Heart right ventricle (tissue), 16 donors: ENCODE results near the gene FAR1. TPM values are rescaled to one million over a fixed set of nuclear protein-coding genes. Genes with fewer than 3 reads are reported as not detected.

Experiments used
- ATAC-seq, 8 donors: fragments of 200-7000 bp; cut with Tn5 transposase; one replicate each; pipeline ENCODE4 v1.9.1; 2020; ENCODE audit warnings: mild to moderate bottlenecking in 8 of 8, moderate library complexity in 8 of 8, moderate number of reproducible peaks in 1 of 8
- DNase-seq, 2 donors: peaks; one replicate each; pipeline ENCODE4 v3.0.0-alpha.2; 2020
- H3K27ac ChIP-seq, 10 donors: fragments of 200-600 bp; sonication (generic) in 2 of 10; one replicate each; pipeline versions ENCODE4 v1.5.0 to v1.8.0; 2020 to 2022; ENCODE audit warnings: mild to moderate bottlenecking in 3 of 10
- H3K27me3 ChIP-seq, 7 donors: fragments of 200-600 bp; one replicate each; pipeline ENCODE4 v1.8.0; 2021 to 2022; ENCODE audit warnings: mild to moderate bottlenecking in 2 of 7
- H3K36me3 ChIP-seq, 9 donors: fragments of 200-600 bp; sonication (generic) in 1 of 9; one replicate each; pipeline versions ENCODE4 v1.5.0 to v1.8.0; 2020 to 2022; ENCODE audit warnings: mild to moderate bottlenecking in 2 of 9
- H3K4me1 ChIP-seq, 9 donors: fragments of 200-600 bp; sonication (generic) in 1 of 9; one replicate each; pipeline versions ENCODE4 v1.5.0 to v1.8.0; 2020 to 2022; ENCODE audit warnings: mild to moderate bottlenecking in 4 of 9
- H3K4me3 ChIP-seq, 10 donors: fragments of 200-600 bp; sonication (generic) in 2 of 10; one replicate each; pipeline versions ENCODE4 v1.5.0 to v1.8.0; 2020 to 2022; ENCODE audit warnings: mild to moderate bottlenecking in 7 of 10, moderate library complexity in 2 of 10
- H3K9me3 ChIP-seq, 11 donors: fragments of 200-600 bp in 10 of 11; sonication (generic) in 2 of 11; one replicate each; pipeline versions ENCODE4 v1.5.0 to v1.8.0; 2013 to 2022; ENCODE audit warnings: mild to moderate bottlenecking in 2 of 11, control low read depth in 1 of 11, moderate library complexity in 1 of 11
- WGBS, 2 donors: extraction: QIAGEN DNeasy Blood & Tissue Kit; methylation state at CpG; one replicate each; pipeline ENCODE4 v1.1.7; 2013; ENCODE audit warnings: inconsistent platforms in 1 of 2; 5-methylcytosine and 5-hydroxymethylcytosine counted together
- intact Hi-C, 10 donors: fragments of 100-400 bp; cut with DNase I; formaldehyde crosslinking; loops; one replicate each; pipeline versions ENCODE4 v1.11.1 to v1.14.2; 2022
- polyA plus RNA-seq, 2 donors: library from polyadenylated mRNA; stranded (reverse); fragments of 200-250 nt; gene quantifications; one replicate each; pipeline ENCODE4 v1.2.3, GENCODE V29; 2013
- total RNA-seq, 10 donors: library from RNA; stranded (reverse); fragmentation: NEBNext Ultra II Directional in 3 of 10; extraction: Animal tissue kit (Norgen Biotek cat#: 25700) in 3 of 10; gene quantifications; one replicate each; pipeline versions ENCODE4 v1.2.1 to v1.2.4, GENCODE V29; 2021 to 2023
- TF ChIP-seq, protein P1 (sequence below), 9 donors: fragments of 200-600 bp; sonication (generic) in 2 of 9; IDR thresholded peaks; one replicate each; pipeline versions ENCODE4 v1.5.0 to v1.8.0; 2021 to 2022; ENCODE audit warnings: antibody characterized with exemption in 9 of 9, mild to moderate bottlenecking in 5 of 9, moderate library complexity in 1 of 9
- donor health status: Arrhythmogenic right ventricular cardiomyopathy.
- donor health status: ischemic (EF 13 %, LVEDD 7.1; RV severe dilation, severe dysfunction).
- donor health status: healthy with polysubstance abuse.
- donor health status: DM: no; HTN: yes; CAD: no.
- donor health status: DM: no; HTN: no; CAD: no.
- donor health status: ischemic (EF 25% LVEDD 6.9; RV normal size, moderate dysfunction).
- donor health status: ischemic (EF 25% LVEDD 5.7; RV mildly dilated, moderate dysfunction).
- donor health status: healthy.
- donor health status: DM: yes; HTN: yes; CAD: no.
- donor health status: Ischemic cardiomyopathy.
- donor health status: ischemic (EF 35%, LVEDD 5.7; RV mildly dilated, moderate dysfunction).
- donor health status: nonischemic (EF 11% LVEDD 7.7; RV severe dilation, severe dysfunction).
- donor health status: DM: yes; HTN: yes; CAD: no.
- donor health status: PGD.
- donor health status: ischemic (EF 29% LVEDD 5.4; RV normal size, mild dysfunction).
- donor health status: nonischemic (EF 23%, LVEDD 6.1; RV moderate dilation, normal function).

The FAR1 gene
- total and polyA plus RNA-seq, 12 donors: 13.3 to 45.9 (median 36.1) TPM

DNA sequence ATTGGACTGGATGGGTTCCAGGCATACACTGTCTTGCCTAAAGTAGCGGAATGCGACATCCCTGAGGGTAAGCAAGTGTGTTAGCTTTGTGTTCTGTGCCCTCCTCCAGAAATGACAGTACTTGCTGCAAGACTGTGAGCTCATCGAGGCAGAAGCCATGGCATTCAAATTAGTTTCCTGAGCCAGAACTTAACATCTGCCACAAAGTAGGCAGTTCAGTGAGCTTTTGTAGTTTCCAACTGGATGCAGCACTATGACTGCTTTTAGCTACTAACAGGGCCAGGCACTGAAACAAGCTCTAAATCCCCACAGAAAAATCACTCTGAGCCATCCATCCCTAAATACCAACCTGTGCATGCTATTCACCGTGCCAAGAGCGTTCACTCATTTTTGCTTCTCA lies 1.2 kb upstream of the FAR1 start:
- ATAC-seq (no peak), DNase-seq (no peak)
- WGBS, 2 donors: 56 to 66% methylated on average over 5 of the region's 5 CpGs
- Histone ChIP-seq H3K4me3 (peak overlapping the region in 8 of 10 donors; percentile 54 to 98 (median 83)), H3K27ac (peak overlapping the region in 4 of 10 donors; percentile 81 to 95 (median 88)), H3K4me1 (peaks cover 0 to 38% (median 26%) of the 10 kb centered on the region in 9 donors), H3K9me3 (no peaks in the 10 kb centered on the region), H3K27me3 (no peaks in the 10 kb centered on the region), H3K36me3 (no peaks in the 10 kb centered on the region)
- intact Hi-C loops: no loop called here
- TF ChIP-seq, protein P1, sequence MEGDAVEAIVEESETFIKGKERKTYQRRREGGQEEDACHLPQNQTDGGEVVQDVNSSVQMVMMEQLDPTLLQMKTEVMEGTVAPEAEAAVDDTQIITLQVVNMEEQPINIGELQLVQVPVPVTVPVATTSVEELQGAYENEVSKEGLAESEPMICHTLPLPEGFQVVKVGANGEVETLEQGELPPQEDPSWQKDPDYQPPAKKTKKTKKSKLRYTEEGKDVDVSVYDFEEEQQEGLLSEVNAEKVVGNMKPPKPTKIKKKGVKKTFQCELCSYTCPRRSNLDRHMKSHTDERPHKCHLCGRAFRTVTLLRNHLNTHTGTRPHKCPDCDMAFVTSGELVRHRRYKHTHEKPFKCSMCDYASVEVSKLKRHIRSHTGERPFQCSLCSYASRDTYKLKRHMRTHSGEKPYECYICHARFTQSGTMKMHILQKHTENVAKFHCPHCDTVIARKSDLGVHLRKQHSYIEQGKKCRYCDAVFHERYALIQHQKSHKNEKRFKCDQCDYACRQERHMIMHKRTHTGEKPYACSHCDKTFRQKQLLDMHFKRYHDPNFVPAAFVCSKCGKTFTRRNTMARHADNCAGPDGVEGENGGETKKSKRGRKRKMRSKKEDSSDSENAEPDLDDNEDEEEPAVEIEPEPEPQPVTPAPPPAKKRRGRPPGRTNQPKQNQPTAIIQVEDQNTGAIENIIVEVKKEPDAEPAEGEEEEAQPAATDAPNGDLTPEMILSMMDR (IDR thresholded peaks at IDR 0.05): no peak

GRCh38 chr11:13667795-13668101 lies 720 bp upstream of the FAR1 start:
- TF ChIP-seq, protein P1 (IDR thresholded peaks at IDR 0.05): no peak
- ATAC-seq (no peak), DNase-seq (no peak)
- Histone ChIP-seq H3K4me3 (peak overlapping the region; percentile 38 to 98 (median 82)), H3K27ac (peak overlapping the region; percentile 36 to 96 (median 86)), H3K4me1 (peaks cover 0 to 43% (median 26%) of the 10 kb centered on the region in 9 donors), H3K9me3 (no peaks in the 10 kb centered on the region), H3K27me3 (no peaks in the 10 kb centered on the region), H3K36me3 (no peaks in the 10 kb centered on the region)
- intact Hi-C loops: no loop called here
- WGBS, 2 donors: 1 to 4% methylated on average over 15 of the region's 15 CpGs

GRCh38 chr11:13668957-13669521 lies 571 bp downstream of the FAR1 start:
- 1% methylated on average over 33 of the region's 33 CpGs for WGBS, 2 donors
- intact Hi-C loops: no loop called here
- Histone ChIP-seq H3K4me1 (peaks cover 0 to 56% (median 26%) of the 10 kb centered on the region in 9 donors), H3K36me3 (no peaks in the 10 kb centered on the region), H3K27ac (peak overlapping the region; percentile 49 to 96 (median 88)), H3K4me3 (peak overlapping the region; percentile 70 to 98 (median 87)), H3K9me3 (no peaks in the 10 kb centered on the region), H3K27me3 (no peaks in the 10 kb centered on the region)
- TF ChIP-seq, protein P1 (IDR thresholded peaks at IDR 0.05): no peak
- DNase-seq: peak; percentile 16 to 49
- ATAC-seq: peak in 6 of 8 donors; percentile 13 to 47 (median 20)

- no peaks in the 10 kb centered on the region for H3K27me3 ChIP-seq
- no peaks in the 10 kb centered on the region for H3K36me3 ChIP-seq
- TF ChIP-seq, protein P1 (IDR thresholded peaks at IDR 0.05): no peak
- ATAC-seq (no peak), DNase-seq (no peak)
- peak overlapping the region in 7 of 10 donors; percentile 85 to 96 (median 88) for H3K27ac ChIP-seq
- intact Hi-C loops: no loop called here
- 64 to 72% methylated on average over 18 of the region's 18 CpGs for WGBS, 2 donors
- peak overlapping the region in 9 of 10 donors; percentile 72 to 98 (median 89) for H3K4me3 ChIP-seq
- H3K4me1 ChIP-seq: peaks cover 0 to 64% (median 32%) of the 10 kb centered on the region in 9 donors
- no peaks in the 10 kb centered on the region for H3K9me3 ChIP-seq
Observed at GRCh38 chr11:13669544-13670488, 1.3 kb downstream of the FAR1 start.
